Stimulated activated CD4-positive, alpha-beta T cell treated with anti-CD3 and anti-CD28 coated beads, Interleukin-12 subunit alpha, Interleukin-12 subunit beta, amount 100 ng/mL, for 4 hours (primary cell): ENCODE data around the gene SLC18B1.
A peak's percentile ranks its signal among the peaks of the same experiment; 100 is the strongest.

Experiments
- DNase-seq: peaks from one replicate; pipeline ENCODE4 v3.0.0-alpha.2; 2020

The SLC18B1 gene

GRCh38 chr6:132797951-132798868 is at the start of gene SLC18B1:
TSS of gene SLC18B1 (minus strand) at chr6:132798637. CDS start at chr6:132798456, 181 bp downstream.
- peak; percentile 53 for DNase-seq

GRCh38 chr6:132843316-132844035 is 45.0 kb upstream of the SLC18B1 start:
- DNase-seq = no peak

GRCh38 chr6:132841966-132842365 is 43.5 kb upstream of the SLC18B1 start:
- no peak for DNase-seq

- DNase-seq = no peak
These were observed 34.5 kb upstream of the SLC18B1 start for GRCh38 chr6:132832891-132833290.

- no peak for DNase-seq
These were observed 31.9 kb upstream of the SLC18B1 start for GRCh38 chr6:132830334-132830751.

GRCh38 chr6:132820629-132821381 is 22.4 kb upstream of the SLC18B1 start:
- no peak for DNase-seq

- no peak for DNase-seq
These were observed 21.1 kb upstream of the SLC18B1 start for GRCh38 chr6:132819405-132820161.

- no peak for DNase-seq
These were observed 20.2 kb upstream of the SLC18B1 start for GRCh38 chr6:132818404-132819359.

GRCh38 chr6:132817554-132818403 is 19.3 kb upstream of the SLC18B1 start:
- no peak for DNase-seq

- no peak for DNase-seq
These were observed 18.2 kb upstream of the SLC18B1 start for GRCh38 chr6:132816660-132817059.

- DNase-seq = no peak
These were observed 16.5 kb upstream of the SLC18B1 start for GRCh38 chr6:132814716-132815570.

GRCh38 chr6:132813173-132813856 is 14.9 kb upstream of the SLC18B1 start:
- DNase-seq = peak; percentile 41

- no peak for DNase-seq
These were observed 14.3 kb upstream of the SLC18B1 start for GRCh38 chr6:132812756-132813172.

- no peak for DNase-seq
These were observed 13.9 kb upstream of the SLC18B1 start for GRCh38 chr6:132812255-132812732.

- DNase-seq = no peak
These were observed 12.8 kb upstream of the SLC18B1 start for GRCh38 chr6:132811276-132811675.

GRCh38 chr6:132805548-132805947 is 7.1 kb upstream of the SLC18B1 start:
- no peak for DNase-seq

GRCh38 chr6:132804251-132804650 is 5.8 kb upstream of the SLC18B1 start:
- DNase-seq = no peak

- no peak for DNase-seq
These were observed 2.2 kb upstream of the SLC18B1 start for GRCh38 chr6:132800656-132801055.
